ENCODE measurements around the gene CTNNA1. TPM values are rescaled to one million over a fixed set of nuclear protein-coding genes. Genes with fewer than 3 reads are reported as not detected.

The CTNNA1 gene
- total and polyA plus RNA-seq, 9 of the 15 experiments (the other 6 are each of a cell fraction or from before 2014, with no cell fraction given): 29.6 to 117 (median 89.1) TPM

- TF ChIP-seq MAFG (tag; conservative IDR thresholded peaks at IDR 0.05): 0 out of 2 replicates have a peak, but pooled peaks have one; percentile 18
- TF ChIP-seq CEBPB (tag; IDR thresholded peaks at IDR 0.05): peak; percentile 67
- no peak for TF ChIP-seq CEBPG (CRISPR knock-in tag; IDR thresholded peaks at IDR 0.05)
- TF ChIP-seq CEBPG (tag; conservative IDR thresholded peaks at IDR 0.05 in 1 of 2, IDR thresholded peaks at IDR 0.05 in 1 of 2): peak; percentile 35 to 56; a peak in 3 of 4 replicates
- TF ChIP-seq RBM25 (IDR thresholded peaks at IDR 0.05; ENCODE audit: low read depth, low read length, severe bottlenecking): peak; percentile 40
- 0 out of 4 replicates have a peak, but pooled peaks of 1 of the 2 experiments have one; percentile 32 for TF ChIP-seq SRF (CRISPR knock-in tag; IDR thresholded peaks at IDR 0.05)
- TF ChIP-seq SRSF1 (IDR thresholded peaks at IDR 0.05; ENCODE audit: low read depth, low read length): no peak
- TF ChIP-seq KLF1 (tag; IDR thresholded peaks at IDR 0.05): no peak
- 0 out of 2 replicates have a peak, but pooled peaks have one; percentile 10 for TF ChIP-seq MAFK (IDR thresholded peaks at IDR 0.05; ENCODE audit: low read length)
- no peak for TF ChIP-seq EZH2 (IDR thresholded peaks at IDR 0.05; ENCODE audit: borderline replicate concordance, low read depth, low read length)
- peak; percentile 10; the same call in 1 of the 2 replicates for TF ChIP-seq JUND (IDR thresholded peaks at IDR 0.05; ENCODE audit: borderline replicate concordance, low read depth, low read length)
- TF ChIP-seq JUND (tag; IDR thresholded peaks at IDR 0.05; ENCODE audit: borderline replicate concordance, low read depth, low read length): 0 out of 3 replicates have a peak, but pooled peaks have one; percentile 14
- 0 out of 2 replicates have a peak, but pooled peaks have one; percentile 22 for TF ChIP-seq NFE2 (IDR thresholded peaks at IDR 0.05; ENCODE audit: low read depth)
- no peak for TF ChIP-seq RCOR1 (IDR thresholded peaks at IDR 0.05; ENCODE audit: borderline replicate concordance in 1 of 2, low read depth in 2 of 2, low read length in 2 of 2)
Measured at GRCh38 chr5:138706655-138707480, 46.4 kb upstream of the CTNNA1 start (continued).

All from K562 (cell line).